Heart left ventricle (tissue), 13 donors: ENCODE measurements around the gene KRTAP5-1.

ENCODE experiments used
- CTCF ChIP-seq, 12 donors: fragments of 200-600 bp; sonication (generic) in 4 of 12; IDR thresholded peaks; one replicate each; pipeline versions ENCODE4 v1.5.0 to v1.8.0; 2018 to 2022; ENCODE audit warnings: antibody characterized with exemption in 12 of 12, mild to moderate bottlenecking in 5 of 12
- POLR2A ChIP-seq, 2 donors: fragments of 450-650 bp; IDR thresholded peaks; one replicate each; pipeline ENCODE4 v1.6.1; 2017; ENCODE audit warnings: antibody characterized with exemption in 2 of 2, mild to moderate bottlenecking in 2 of 2, moderate library complexity in 2 of 2
- donor health status: ischemic (EF 13 %, LVEDD 7.1; RV severe dilation, severe dysfunction).
- donor health status: DM: no; HTN: yes; CAD: no.
- donor health status: DM: no; HTN: no; CAD: no.
- donor health status: ischemic (EF 25% LVEDD 6.9; RV normal size, moderate dysfunction).
- donor health status: ischemic (EF 25% LVEDD 5.7; RV mildly dilated, moderate dysfunction).
- donor health status: ischemic (EF 35%, LVEDD 5.7; RV mildly dilated, moderate dysfunction).
- donor health status: nonischemic (EF 11% LVEDD 7.7; RV severe dilation, severe dysfunction).
- donor health status: DM: yes; HTN: yes; CAD: no.
- donor health status: PGD.
- donor health status: ischemic (EF 29% LVEDD 5.4; RV normal size, mild dysfunction).
- donor health status: nonischemic (EF 23%, LVEDD 6.1; RV moderate dilation, normal function).

DNA sequence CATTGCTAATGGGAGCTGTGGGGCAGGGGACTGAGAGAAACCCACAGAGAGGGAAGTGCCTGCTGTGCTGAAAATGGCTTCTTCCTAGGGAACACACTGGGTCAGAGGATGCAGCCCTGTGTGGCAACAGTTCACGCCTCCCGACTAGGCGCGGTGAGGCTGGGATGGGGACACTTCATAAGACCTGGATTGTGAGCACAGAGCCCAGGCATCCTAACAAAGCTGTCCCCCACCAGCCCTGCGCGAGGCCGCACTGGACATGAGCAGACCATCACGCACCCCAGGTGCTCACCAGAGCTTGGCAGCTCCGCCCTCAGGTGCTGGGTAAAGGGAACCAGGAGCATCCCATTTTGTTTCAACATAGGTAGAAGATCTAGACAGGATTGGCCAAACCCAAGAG is 38.6 kb upstream of the KRTAP5-1 start:
- no peak for TF ChIP-seq CTCF (IDR thresholded peaks at IDR 0.05)
- TF ChIP-seq POLR2A (IDR thresholded peaks at IDR 0.05) = no peak
